ELR (cell line): ENCODE data around the gene GREM1.

Experiments used
- DNase-seq: peaks from one replicate; pipeline ENCODE4 v3.0.0-alpha.2; 2015; ENCODE audit warnings: low read depth

The GREM1 gene

GRCh38 chr15:32717426-32718226 lies at the start of gene GREM1:
Gene GREM1, plus strand, starts transcription at chr15:32718004. Its CDS starts 12,687 bp downstream, at chr15:32730691.
- DNase-seq: peak; percentile 67

GRCh38 chr15:32668942-32669341 lies 48.9 kb upstream of the GREM1 start:
- no peak for DNase-seq

GRCh38 chr15:32669896-32670611 lies 47.8 kb upstream of the GREM1 start:
- peak; percentile 61 for DNase-seq

GRCh38 chr15:32670623-32671022 lies 47.2 kb upstream of the GREM1 start:
- DNase-seq: no peak

DNA sequence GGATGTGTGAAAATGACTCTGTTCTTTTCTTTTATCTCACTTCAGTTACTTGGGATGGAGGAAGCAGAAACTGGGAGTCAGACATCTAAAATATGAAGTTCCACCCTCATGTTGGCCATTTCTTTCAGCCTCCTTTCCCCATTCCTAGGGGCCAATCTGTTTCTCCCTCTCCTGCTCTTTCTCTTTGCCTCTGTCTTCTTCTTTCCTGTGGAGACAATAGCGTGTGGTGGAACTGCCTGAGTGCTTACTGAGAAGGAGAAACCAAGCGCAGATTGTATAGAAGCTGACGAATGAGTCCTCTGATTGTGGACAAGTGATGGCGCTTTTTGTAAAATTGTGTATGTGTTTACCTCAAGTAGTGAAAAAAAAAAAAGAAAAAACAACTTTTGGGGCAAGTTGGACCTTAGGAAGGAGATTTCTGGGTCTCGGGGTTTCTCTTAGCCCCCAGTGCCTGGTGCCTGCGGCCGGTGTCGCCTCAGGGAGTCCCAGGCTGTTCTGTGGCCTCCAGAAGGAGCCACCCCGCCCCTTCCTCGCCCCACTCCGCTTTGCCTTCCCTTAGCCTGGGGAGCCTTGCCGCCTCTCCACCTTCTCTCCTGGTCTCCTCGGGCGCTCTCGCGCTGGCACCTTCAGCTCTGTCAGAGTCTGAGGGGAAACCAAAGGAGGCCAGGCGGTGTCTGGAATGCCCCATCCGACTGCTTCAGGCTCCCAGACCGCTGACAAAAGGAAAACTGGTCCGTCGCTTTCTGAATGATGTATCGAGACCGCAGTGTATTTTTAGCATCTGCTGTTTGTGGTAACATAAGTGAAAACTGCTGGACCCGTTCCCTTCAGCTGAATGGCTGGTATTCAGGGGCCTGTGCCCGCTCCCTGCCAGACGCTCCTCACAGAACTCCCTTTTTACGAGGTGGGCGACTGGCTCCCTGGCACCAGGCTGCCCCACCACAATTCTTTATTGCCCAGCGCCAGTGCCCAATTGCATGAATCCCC lies 46.2 kb upstream of the GREM1 start:
- DNase-seq: no peak

DNA sequence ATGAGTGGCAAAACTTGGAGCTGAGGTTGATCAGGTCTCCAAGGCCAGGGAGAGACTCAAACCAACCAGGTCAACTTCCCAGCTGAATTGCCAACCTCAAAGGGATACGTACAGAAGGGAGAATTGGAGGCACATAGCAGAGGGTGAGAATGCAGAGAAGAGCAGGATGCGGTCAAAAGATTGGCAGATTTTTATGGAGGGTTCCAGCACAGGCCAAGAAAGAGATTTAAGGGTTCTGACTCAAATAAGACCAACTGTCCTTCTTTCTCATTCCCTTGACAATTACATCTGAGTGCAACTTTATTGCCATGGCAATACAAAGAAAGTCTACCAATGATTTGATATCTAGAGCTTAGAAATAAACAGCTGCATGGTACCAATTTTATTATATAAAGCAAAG lies 43.1 kb upstream of the GREM1 start:
- DNase-seq: no peak

GRCh38 chr15:32675466-32675865 lies 42.3 kb upstream of the GREM1 start:
- no peak for DNase-seq

GRCh38 chr15:32676169-32676568 lies 41.6 kb upstream of the GREM1 start:
- DNase-seq: no peak

DNA sequence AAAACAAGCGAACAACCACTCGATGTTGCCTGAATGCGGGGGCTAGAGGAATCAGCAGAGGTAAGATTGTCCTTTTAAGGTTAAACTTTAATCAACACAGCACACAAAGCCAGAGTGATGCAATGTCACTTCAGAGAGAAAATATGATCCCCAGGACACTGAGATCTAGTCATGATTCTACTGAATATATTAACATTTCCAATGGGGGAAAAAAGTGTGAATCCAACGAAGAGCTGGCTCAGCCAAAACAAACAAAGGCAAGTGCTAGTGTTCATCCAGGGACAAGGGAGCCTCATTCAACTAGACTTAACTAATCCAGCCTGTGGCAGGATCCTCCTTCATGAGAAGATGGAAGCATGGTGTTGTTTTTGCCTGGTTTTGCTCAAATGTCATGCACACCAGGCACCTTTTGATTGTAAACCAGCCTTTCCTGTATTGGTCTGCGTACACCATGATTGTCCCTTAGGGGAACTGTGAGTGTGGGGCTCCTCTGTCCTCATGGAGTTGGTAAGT lies 40.5 kb upstream of the GREM1 start:
- DNase-seq: no peak

DNA sequence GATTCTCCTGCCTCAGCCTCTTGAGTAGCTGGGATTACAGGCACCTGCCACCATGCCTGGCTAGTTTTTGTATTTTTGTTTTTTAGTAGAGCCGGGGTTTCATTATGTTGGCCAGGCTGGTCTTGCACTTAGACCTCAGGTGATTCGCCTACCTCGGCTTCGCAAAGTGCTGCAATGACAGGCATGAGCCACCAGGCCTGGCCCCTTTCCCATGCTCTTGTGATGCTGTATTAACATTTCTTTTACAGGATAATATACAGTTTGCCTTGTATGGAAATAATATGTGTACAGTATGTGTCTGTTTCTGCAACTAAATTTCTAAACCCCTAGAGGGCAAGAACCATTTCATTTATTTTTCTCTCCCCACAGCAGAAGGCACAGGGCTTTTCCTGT lies 38.5 kb upstream of the GREM1 start:
- DNase-seq: no peak

DNA sequence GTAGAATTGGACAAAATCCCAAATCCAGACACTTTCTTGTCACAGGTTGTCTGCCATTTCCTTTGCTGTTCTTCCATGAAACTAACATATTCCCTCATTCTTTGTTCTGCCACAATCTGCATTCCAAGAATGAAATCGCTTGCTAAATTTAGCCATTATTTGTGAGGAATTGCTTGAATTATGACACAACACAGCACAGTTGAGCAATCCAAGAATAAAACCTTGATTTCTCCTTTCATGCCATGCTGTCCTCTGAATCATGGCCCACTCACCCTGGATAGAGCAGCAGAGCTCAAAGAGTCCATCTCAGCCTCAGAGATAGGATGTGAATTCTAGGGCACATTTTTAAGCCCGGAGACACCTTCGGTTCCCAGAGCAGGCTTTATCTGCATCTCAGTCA lies 35.2 kb upstream of the GREM1 start:
- peak; percentile 96 for DNase-seq

DNA sequence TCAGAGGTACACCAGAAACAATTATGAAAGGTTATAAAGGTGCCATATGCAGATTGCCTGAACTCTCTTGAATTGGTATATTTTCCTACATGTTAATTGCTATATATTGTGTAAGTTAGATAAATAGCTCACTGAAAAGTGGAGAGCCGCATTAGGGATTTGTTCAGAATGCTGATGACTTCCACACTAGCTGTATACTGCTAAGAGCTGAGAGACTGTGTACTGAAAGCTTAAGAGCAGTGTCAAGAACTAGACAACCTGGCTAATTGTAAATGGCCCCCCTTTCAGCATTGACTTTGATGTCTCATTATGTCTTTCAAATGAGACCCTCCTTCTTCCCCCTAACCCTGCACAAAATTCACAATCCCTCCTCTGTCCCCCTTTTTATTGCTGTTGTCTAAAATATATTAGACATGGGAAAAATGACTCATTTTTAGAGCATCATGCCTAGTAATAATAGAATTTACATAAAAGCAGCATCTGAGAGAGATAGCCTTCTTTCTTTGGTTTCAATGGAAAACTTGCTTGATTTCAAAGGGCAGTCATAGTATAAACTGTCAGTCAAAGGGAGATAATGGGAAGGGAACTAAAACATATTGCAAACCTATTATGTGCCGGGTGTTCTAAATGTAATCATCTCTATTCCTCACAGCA lies 34.7 kb upstream of the GREM1 start:
- peak; percentile 66 for DNase-seq

GRCh38 chr15:32683906-32684584 lies 33.8 kb upstream of the GREM1 start:
- peak; percentile 97 for DNase-seq

- peak; percentile 37 for DNase-seq
These were observed 32.2 kb upstream of the GREM1 start for GRCh38 chr15:32685576-32685975.

DNA sequence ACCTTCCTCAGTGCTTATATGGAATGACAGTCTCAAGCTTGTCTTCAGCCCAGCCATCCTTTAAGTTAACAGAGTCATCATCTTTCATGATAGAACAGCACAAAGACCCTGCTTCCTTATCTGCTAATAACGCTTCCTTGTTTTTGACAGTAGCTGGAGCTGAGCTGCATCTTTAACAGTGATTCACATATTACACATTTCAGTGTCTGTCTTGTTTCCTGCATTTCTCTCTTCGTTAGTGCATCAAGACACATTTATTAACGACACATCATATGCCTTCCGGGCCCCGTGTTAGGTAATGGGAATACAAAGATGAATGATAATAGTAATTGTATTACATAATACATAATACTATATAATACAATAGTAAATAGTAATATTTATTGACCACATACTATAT lies 30.2 kb upstream of the GREM1 start:
- DNase-seq: peak; percentile 88

DNA sequence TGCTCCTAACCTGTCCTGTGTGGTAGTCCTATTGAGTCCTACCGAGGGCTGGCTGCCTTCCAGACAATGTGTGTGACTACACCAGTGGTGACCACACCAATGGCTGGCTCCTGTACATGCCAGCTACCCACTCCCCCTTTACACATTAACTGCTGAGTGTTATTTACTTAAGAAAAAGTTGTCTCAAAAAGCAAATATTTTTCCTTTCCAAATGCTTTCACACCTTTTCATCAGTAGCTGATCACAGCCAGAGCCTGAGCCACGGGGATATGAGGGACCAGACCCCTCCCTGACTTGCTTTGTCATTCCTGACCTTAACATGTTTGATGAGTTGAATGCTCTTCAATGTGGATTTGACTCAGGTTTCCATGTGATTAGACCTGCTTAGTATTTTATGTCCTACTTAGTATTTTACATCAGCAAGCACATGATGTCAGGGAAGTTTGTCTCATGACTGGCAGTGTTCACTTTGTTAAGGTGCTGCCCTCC lies 29.6 kb upstream of the GREM1 start:
- DNase-seq: peak; percentile 81

DNA sequence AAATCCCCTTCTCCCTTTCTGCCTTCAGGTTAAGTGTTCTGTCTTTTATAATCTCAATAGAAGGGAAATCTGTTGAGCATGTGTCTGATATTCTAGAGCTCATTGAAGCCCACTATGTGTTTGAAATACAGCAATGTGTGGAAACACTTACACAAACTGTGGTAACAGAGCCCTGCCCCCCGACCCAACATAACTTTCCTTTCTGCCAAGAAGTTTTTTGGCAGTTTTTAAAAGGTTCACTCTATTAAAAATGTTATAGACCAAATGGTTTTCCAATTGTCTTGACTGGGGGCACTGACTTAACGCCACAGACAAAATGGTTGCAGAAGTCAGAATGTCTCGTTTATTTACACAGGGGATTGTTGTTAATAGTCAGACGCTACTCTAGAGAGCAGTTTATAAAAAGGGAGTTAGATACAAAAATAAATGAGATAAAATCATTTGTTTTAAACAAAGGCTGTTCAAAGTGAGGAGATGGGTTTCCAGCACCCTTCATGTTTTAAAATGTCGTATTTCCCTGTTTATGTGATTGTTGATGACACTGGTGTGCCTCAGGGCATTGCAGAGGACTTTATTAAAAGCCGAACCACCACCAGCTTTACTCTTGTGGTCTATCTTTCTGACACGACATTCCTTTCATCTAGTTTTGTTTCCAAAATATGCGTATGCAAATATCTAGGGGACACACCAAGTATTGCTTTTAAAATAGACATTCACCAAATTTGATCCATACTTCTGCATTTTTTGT lies 26.7 kb upstream of the GREM1 start:
- peak; percentile 61 for DNase-seq

DNA sequence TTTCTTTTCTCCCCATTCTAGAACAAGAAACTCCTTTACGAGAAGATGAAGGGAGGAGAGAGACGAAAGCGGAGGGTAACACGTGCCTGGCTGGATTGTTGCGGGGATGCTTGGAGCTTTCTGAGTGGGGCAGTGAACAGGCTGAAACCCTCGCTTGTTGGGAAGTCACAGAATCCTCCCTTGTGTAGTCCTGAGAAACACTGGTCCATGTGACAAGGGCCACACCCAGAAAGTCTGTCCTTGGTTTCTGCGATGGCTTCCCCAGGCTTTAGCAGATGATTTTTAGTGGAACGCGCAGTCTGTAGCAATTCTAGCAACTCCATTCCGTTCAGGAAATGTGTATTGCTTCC lies 26.1 kb upstream of the GREM1 start:
- no peak for DNase-seq

DNA sequence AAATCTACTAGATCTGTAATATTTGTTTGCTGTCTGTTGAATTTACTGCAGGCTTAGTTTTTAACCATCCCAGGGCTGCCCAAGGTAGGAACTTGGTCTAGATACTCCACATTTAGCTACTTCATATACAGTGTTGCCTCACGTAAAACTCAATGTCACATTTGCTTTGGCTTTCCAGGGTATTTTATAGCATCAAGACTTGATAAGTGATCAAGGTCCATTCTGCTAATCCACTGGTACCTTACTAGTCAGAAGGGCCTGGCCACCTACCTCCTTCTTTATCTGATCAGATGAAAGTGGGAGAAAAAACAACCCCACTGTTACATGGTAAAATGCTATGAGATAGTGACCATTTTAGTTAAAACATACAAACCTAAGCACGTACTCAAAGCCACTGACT lies 25.5 kb upstream of the GREM1 start:
- no peak for DNase-seq
